GM18861 (cell line): Measurements from ENCODE around the gene CCNY.
"Not testable (repeated sequence)": the region's sequence is repeated elsewhere in the genome, so short reads cannot be mapped to it uniquely, and the experiment has no call there.

Experiments
- ATAC-seq: cut with Tn5 transposase; IDR thresholded peaks from one replicate; pipeline ENCODE4 v1.9.1; 2021; ENCODE audit not compliant: unreplicated experiment

The CCNY gene

GRCh38 chr10:35400595-35401268, 64.4 kb downstream of the CCNY start:
- no peak for ATAC-seq

DNA sequence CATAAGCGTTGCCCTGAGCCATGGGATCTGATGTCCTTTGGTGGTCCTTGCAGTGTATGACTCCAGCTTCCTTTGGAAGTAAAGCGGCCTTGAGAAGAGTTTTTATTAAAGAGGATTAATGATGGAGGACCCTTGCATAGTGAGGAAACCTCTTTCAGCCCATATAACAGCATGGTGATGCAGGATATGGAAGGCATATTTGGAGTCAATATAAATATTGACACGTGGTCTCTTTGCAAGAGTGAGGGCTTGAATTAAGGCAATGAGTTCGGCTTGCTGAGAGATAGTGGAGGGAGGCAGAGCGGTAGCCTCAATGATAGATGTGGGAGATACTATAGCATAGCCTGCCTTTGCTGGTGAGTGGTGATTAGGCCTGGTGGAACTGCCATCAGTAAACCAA, 67.2 kb downstream of the CCNY start:
- ATAC-seq: not testable (repeated sequence)

DNA sequence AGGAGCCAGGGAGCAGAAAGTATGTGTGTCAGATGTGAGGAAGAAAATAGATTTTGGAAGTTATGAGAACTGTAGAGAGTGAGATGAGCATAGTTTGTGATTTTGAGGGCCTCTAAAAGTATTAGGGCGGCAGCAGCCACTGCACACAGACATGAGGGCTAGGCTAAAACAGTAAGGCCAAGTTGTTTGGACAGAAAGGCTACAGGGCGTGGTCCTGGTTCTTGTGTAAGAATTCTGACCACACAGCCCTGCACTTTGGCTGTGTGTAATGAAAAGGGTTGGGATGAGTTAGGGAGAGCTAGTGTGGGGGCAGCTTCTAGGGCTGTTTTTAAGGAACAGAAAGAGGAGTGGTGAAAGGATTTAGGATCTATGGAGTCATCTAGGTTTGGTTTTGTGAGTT, 67.8 kb downstream of the CCNY start:
- ATAC-seq: not testable (repeated sequence)

GRCh38 chr10:35406003-35406630, 69.8 kb downstream of the CCNY start:
- ATAC-seq: not testable (repeated sequence)

- ATAC-seq: not testable (repeated sequence)
Observed at GRCh38 chr10:35407696-35408095, 71.4 kb downstream of the CCNY start.

DNA sequence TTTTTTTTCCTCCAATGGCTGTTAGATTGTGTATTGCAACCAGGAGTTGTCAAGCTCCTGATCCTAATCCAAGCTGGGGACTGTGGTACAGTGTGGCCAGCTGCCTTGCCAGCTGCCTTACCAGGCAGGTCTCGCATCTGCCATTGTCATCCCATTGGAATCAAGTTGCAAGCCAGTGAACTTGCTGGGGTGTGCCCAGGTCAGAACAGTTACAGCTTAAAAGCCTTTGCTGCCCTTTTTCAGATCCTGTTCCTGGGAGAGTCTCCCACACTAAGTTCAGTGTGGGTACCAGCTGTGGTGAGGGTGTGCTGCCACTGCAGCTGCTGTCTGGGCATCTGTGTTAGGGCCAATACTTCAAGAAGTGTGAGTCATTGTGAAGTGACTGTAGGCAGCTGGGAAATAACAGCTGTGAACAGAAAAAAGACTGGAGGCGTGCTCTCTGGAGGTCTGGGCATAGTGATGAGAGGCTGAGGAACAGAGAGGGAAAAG, 72.8 kb downstream of the CCNY start:
- ATAC-seq: no peak

DNA sequence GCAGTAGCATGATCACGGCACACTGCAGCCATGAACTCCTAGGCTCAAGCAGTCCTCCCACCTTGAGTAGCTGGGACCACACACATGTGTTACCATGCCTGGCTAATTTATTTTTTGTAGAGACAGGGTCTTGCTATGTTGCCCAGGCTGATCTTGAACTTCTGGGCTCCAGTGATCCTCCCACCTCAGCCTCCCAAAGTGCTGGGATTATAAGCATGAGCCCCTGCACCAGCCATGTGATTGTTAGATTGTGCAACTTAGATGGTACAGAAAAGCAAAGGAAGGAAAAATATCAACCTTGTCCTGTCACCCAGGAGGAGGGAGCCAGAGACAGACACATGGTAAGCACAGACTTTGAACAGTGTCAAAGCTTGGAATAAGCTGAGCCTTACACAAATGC, 73.5 kb downstream of the CCNY start:
- no peak for ATAC-seq

- no peak for ATAC-seq
Observed at GRCh38 chr10:35412003-35412723, 75.9 kb downstream of the CCNY start.

- no peak for ATAC-seq
Observed at GRCh38 chr10:35412900-35413491, 76.7 kb downstream of the CCNY start.

GRCh38 chr10:35413985-35414861, 77.9 kb downstream of the CCNY start:
- no peak for ATAC-seq

GRCh38 chr10:35415505-35415904, 79.2 kb downstream of the CCNY start:
- ATAC-seq: no peak

DNA sequence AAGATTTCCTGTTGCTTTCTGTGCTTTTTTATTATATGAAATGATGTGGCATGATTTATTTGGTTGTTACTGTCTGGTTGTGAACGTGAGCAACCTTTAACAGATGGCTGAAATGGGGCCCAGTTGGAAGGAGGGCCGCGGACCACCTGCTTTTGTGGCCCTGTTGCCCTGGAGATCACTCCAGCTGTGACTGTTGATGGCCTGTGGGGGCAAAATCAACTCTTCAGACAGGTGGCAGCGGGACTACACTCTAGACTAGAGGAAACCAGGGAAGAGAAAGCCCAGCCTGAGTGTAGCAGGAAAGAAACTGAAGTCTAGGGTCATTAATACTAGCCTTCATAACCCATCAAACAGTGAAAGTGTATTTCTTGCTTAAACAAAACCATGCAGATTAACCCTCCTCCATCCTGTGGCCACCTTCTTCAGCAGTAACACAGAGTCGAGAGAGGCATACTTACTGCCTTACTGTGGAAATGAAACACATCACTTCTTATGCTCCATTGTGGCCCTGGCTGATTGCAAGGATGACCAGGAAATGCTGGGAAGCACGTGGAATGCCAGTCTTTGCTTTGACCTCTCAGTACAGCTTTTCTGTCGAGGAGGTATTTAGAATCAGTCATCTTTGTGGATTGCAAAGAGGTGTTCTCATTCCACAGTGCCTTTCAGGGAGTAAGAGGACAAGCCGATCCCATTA, 80.5 kb downstream of the CCNY start:
- ATAC-seq: no peak

DNA sequence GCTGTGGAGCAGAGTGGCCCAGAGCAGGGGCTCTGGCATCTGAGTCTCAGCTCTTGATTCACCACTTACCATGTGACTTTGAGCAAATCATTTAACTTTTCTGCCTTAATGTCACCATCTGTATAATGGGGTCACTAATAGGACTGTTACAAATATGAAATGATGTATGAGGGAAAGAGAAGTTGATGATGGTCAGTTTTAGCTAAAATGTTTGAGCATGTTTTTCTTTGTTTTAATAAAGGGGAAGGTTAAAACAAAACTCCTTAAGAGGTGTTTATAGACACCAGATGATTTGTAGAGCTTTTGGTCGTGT, 81.0 kb downstream of the CCNY start:
- no peak for ATAC-seq

- no peak for ATAC-seq
Observed at GRCh38 chr10:35417795-35418194, 81.5 kb downstream of the CCNY start.

GRCh38 chr10:35418580-35418979, 82.3 kb downstream of the CCNY start:
- ATAC-seq: not testable (repeated sequence)

DNA sequence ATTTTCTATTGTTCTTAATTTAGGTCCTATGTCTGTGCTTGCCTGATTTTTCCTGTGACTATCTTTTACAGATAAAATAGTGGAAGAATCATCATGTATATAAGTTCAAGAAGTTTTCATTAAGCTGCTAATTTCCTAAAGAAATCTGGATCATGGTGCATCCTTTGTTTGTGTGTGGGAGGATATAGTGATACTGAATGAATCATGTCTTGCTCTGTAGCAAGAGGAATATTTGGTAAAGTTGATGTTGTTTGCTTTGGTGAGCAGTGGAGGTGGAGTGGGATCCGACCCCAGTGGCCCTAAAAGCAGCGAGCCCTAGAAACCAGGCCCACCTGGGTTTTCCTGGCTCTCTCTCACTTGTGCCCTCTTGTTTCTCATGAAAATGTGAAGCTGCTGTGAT, 83.7 kb downstream of the CCNY start:
- no peak for ATAC-seq

DNA sequence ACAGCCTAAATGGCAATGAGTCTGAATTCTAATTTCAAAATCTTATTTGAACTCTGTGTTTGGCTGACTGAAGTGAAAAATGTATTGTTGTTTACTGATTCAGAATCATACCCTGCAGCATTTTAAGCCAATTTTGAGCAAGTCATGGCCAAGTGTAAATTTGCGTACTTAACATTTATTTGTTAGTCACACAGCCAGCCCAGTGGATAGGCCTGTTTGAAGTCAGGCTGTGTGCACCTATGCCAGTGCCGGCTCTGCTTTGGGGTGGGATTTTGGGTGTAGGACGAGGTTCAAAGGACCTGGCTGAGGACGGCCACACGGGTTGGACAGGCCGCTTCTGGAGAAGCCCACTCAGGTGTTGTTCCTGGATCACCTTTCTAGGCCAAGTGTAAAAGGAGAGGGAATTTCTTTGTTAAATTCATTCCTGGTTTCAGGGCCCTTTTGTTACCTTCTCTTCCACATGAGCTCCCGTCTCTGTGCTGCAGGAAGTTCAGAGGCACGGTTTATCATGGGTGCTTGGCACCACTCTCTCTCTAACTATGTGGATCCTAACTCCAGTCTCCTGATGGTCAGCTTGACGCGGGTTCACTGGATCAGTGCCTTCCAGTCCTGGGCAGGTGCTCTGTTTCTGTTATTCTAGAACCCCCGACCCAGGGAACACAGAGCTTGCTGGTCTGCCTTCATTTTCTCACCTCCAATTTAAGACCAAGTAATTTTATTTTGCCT, 84.7 kb downstream of the CCNY start:
- ATAC-seq: no peak

DNA sequence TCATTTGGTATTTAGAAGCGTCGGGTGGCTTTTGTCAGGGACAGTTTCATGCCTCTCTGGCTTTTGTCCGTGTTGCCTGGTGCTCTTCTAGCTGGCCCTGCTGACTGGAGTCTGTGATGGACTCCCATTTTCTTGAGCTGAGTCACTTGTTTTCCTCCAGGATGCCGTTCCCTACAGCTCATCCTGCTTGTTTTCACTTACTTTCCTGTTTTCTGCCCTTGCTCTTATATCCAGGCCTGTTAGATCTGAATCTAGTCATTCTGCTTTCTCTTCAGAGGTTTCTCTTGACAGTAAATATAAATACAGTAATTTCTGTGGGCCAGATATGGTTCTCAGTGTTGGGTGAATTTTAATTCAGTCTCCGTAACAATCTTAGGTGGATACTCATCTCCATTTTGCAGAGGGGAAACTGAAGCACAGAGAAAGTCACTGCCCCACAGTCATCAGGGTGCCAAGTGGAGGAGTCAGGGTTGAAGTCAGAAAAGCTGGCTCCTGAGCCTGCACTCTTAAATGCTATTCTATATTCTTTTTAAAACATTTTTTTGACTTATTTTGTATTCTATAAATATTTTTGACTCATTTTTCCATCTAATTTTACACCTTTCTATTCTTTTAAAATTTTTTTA, 85.4 kb downstream of the CCNY start:
- ATAC-seq: no peak

DNA sequence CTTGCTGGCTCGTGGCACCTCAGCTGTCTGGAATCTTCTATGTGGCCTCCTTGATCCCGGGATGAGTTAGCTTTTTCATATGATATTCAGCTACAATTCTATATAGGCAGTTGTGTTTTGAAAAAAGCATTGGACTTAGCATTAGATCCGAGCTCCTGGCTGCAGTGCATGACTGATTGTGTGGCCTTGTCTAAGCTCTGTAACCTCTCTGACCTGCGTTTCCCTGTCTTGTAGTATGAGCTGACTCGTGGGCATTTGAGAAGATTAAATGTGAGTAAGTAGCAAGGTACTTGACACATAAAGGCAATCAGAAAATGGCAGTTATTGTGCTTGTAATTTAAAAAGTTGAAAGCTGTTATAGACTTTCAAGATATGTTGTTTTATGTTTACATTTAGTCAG, 85.9 kb downstream of the CCNY start:
- ATAC-seq: no peak
